SK-N-SH (cell line): Measurements from ENCODE around the gene SLC16A13. TPM values are rescaled to one million over a fixed set of nuclear protein-coding genes. Genes with fewer than 3 reads are reported as not detected.

Experiments
- CTCF ChIA-PET: fragments of 300-600, 350-600 bp; formaldehyde crosslinking; extraction: SDS; loops from one replicate; lab custom pipeline; 2021; lab: Yijun Ruan, JAX
- POLR2A ChIA-PET: fragments of 350-600 bp; sonication (Branson Sonifier 250); formaldehyde crosslinking; extraction: SDS; loops from one replicate; lab custom pipeline; 2020; ENCODE audit warnings: antibody characterized with exemption, inconsistent platforms; lab: Yijun Ruan, JAX
- DNase-seq: peaks from one replicate; pipeline ENCODE4 v3.0.0; 2012
- H2AFZ ChIP-seq: fragments of 200-600 bp; sonication (generic); 2 replicates; pipeline ENCODE4 v1.8.1; 2016; ENCODE audit warnings: antibody characterized with exemption, mild to moderate bottlenecking, low read depth
- H3F3A ChIP-seq: fragments of 200-600 bp; sonication (generic); replicated peaks from 2 replicates; pipeline ENCODE3; 2016; ENCODE audit warnings: antibody characterized with exemption, mild to moderate bottlenecking; ENCODE audit not compliant: insufficient read depth
- H3K27ac ChIP-seq, 2 experiments: fragments of 200-500 bp in 1 of 2; fragments of 200-600 bp in 1 of 2; sonication (Bioruptor generic) in 1 of 2; sonication (generic), shearing (Covaris generic) in 1 of 2; 2 replicates each; pipeline versions ENCODE4 v1.5.1 to v1.6.1; 2014 to 2016; ENCODE audit warnings: low read depth in 2 of 2, inconsistent platforms in 1 of 2, low read length in 1 of 2, mild to moderate bottlenecking in 1 of 2, mixed read lengths in 1 of 2
- H3K27me3 ChIP-seq: fragments of 200-600 bp; sonication (generic), shearing (Covaris generic); 2 replicates; pipeline ENCODE4 v1.6.1; 2016; ENCODE audit warnings: mixed run types; ENCODE audit not compliant: insufficient read depth
- H3K36me3 ChIP-seq, 2 experiments: fragments of 200-500 bp in 1 of 2; fragments of 200-600 bp in 1 of 2; sonication (Bioruptor generic) in 1 of 2; sonication (generic) in 1 of 2; replicated peaks in 1 of 2; 2 replicates each; pipeline versions ENCODE3 to v1.5.1; 2014 to 2016; ENCODE audit warnings: low read length in 1 of 2, mild to moderate bottlenecking in 1 of 2; ENCODE audit not compliant: insufficient read depth in 2 of 2, control insufficient read depth in 1 of 2
- H3K4me1 ChIP-seq, 2 experiments: fragments of 200-500 bp in 1 of 2; fragments of 200-600 bp in 1 of 2; sonication (Bioruptor generic) in 1 of 2; sonication (generic), shearing (Covaris generic) in 1 of 2; 2 replicates each; pipeline versions ENCODE4 v1.5.1 to v1.6.1; 2014 to 2016; ENCODE audit warnings: low read depth in 1 of 2, low read length in 1 of 2, mixed run types in 1 of 2; ENCODE audit not compliant: insufficient read depth in 2 of 2, control insufficient read depth in 1 of 2
- H3K4me2 ChIP-seq: fragments of 200-600 bp; sonication (generic), shearing (Covaris generic); 2 replicates; pipeline ENCODE4 v1.6.1; 2017; ENCODE audit warnings: mixed run types
- H3K4me3 ChIP-seq, 2 experiments: fragments of 200-500 bp in 1 of 2; fragments of 200-600 bp in 1 of 2; sonication (Bioruptor generic) in 1 of 2; sonication (generic), shearing (Covaris generic) in 1 of 2; 2 replicates each; pipeline versions ENCODE4 v1.5.1 to v1.8.1; 2014 to 2016; ENCODE audit warnings: low read depth in 2 of 2, inconsistent platforms in 1 of 2, low read length in 1 of 2, mild to moderate bottlenecking in 1 of 2, mixed read lengths in 1 of 2, moderate library complexity in 1 of 2
- H3K79me2 ChIP-seq: fragments of 200-600 bp; sonication (generic); 2 replicates; pipeline ENCODE4 v1.8.1; 2017; ENCODE audit warnings: mild to moderate bottlenecking; ENCODE audit not compliant: insufficient read depth
- H3K9ac ChIP-seq: fragments of 200-600 bp; sonication (generic); 2 replicates; pipeline ENCODE4 v1.6.1; 2017; ENCODE audit warnings: mixed run types
- H3K9me2 ChIP-seq: fragments of 200-600 bp; sonication (generic); 2 replicates; pipeline ENCODE4 v1.6.1; 2017; ENCODE audit warnings: mixed run types
- H3K9me3 ChIP-seq: fragments of 200-600 bp; sonication (generic); 2 replicates; pipeline ENCODE4 v1.6.1; 2017; ENCODE audit warnings: mixed run types, mild to moderate bottlenecking, moderate library complexity
- H4K20me1 ChIP-seq: fragments of 200-600 bp; sonication (generic); 2 replicates; pipeline ENCODE4 v1.6.1; 2017; ENCODE audit warnings: mild to moderate bottlenecking, mixed run types; ENCODE audit not compliant: insufficient read depth
- CHD2 ChIP-seq: fragments of 150-350 bp; IDR thresholded peaks from 2 replicates; pipeline ENCODE4 v1.6.1; 2018; ENCODE audit warnings: low read length; ENCODE audit not compliant: partially characterized antibody
- MAX ChIP-seq: IDR thresholded peaks from 2 replicates; pipeline ENCODE4 v1.4.0; 2012; ENCODE audit warnings: low read depth
- NFIC ChIP-seq: IDR thresholded peaks from 2 replicates; pipeline ENCODE4 v1.4.0; 2012; ENCODE audit warnings: borderline replicate concordance
- PBX3 ChIP-seq: IDR thresholded peaks from 2 replicates; pipeline ENCODE4; 2012
- RFX5 ChIP-seq: IDR thresholded peaks from 2 replicates; pipeline ENCODE4 v1.6.1; 2012; ENCODE audit warnings: mild to moderate bottlenecking, improper control_type of control experiment, low read length
- TEAD4 ChIP-seq: IDR thresholded peaks from 2 replicates; pipeline ENCODE4 v1.4.0; 2012; ENCODE audit warnings: mild to moderate bottlenecking, borderline replicate concordance; ENCODE audit not compliant: insufficient read depth
- ZBTB33 ChIP-seq: IDR thresholded peaks from 2 replicates; pipeline ENCODE4 v1.4.0; 2012; ENCODE audit warnings: low read depth, borderline replicate concordance
- WGBS: methylation state at CpG from one replicate; pipeline ENCODE4 v1.1.6; 2017; ENCODE audit warnings: low lambda C conversion rate; 5-methylcytosine and 5-hydroxymethylcytosine counted together
- polyA plus RNA-seq, 3 experiments: library from polyadenylated mRNA; depleted of rRNA; stranded (reverse); fragments of >200 nt; gene quantifications; 2 replicates each; pipeline ENCODE4 v1.2.3, GENCODE V29; 2012

Gene SLC16A13
- polyA plus RNA-seq, 1 of the 3 experiments (the other 2 are of a cell fraction): 3.9 TPM

DNA sequence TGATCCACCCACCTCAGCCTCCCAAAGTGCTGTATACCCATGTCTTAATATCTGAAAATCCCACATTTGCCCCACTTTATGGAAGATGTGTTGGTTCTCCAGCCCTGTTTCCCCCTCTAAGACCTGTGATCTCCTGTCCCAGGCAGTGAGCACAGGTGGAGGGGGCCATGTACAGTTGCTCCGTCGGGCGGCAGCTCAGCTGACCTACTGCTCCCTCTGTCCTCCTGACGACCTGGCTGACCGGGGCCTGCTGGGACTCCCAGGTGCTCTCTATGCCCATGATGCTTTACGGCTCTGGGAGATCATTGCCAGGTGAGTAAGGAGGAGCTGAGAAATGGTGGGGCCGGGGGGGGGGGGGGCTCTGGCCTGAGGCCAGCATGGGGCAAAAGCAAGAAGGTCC, 30.1 kb upstream of the SLC16A13 start:
- H3K79me2 ChIP-seq: peaks cover 44% of the 10 kb centered on the region
- H4K20me1 ChIP-seq: peaks cover 3% of the 10 kb centered on the region; the same call in 1 of the 2 replicates
- H3K4me1 ChIP-seq: peaks cover 3 to 4% of the 10 kb centered on the region in 2 experiments; a peak in 2 of 4 replicates
- H3K9me2 ChIP-seq: no peaks in the 10 kb centered on the region
- H3K27ac ChIP-seq: no peak overlapping the region
- CTCF ChIA-PET: interaction anchor here (0.9 to 7.0 kb wide), 8 partner anchors 9 to 339 kb away, joined by 4 to 72 read pairs (median 6); no protein-coding TSS in a partner anchor
- no peaks in the 10 kb centered on the region for H3K9me3 ChIP-seq
- no peaks in the 10 kb centered on the region for H3K27me3 ChIP-seq
- H3K36me3 ChIP-seq: peaks cover 16 to 21% of the 10 kb centered on the region in 2 experiments
- no peak overlapping the region for H3K4me2 ChIP-seq
- no peak for TF ChIP-seq CHD2
- DNase-seq: no peak
- WGBS: 87% methylated on average over 4 of the region's 7 CpGs
- POLR2A ChIA-PET: no interaction called here
- H3K9ac ChIP-seq: no peak overlapping the region
- H2AFZ ChIP-seq: no peak overlapping the region
- H3F3A ChIP-seq: peaks cover 4% of the 10 kb centered on the region
- H3K4me3 ChIP-seq: no peak overlapping the region

- Histone ChIP-seq H3K9ac (no peak overlapping the region), H4K20me1 (peaks cover 3% of the 10 kb centered on the region; the same call in 1 of the 2 replicates), H3K79me2 (peaks cover 58% of the 10 kb centered on the region), H3K36me3 (peaks cover 7 to 11% of the 10 kb centered on the region in 2 experiments)
- 79% methylated on average over 2 of the region's 2 CpGs for WGBS
- CTCF ChIA-PET: interaction anchor here (0.6 to 7.0 kb wide), 4 partner anchors 8 to 98 kb away, joined by 4 to 72 read pairs (median 12); no protein-coding TSS in a partner anchor
- no peak for TF ChIP-seq NFIC
- 0 out of 2 replicates have a peak, but pooled peaks have one; percentile 27 for TF ChIP-seq PBX3
- TF ChIP-seq, all 33 proteins: peak for 1
- no peak overlapping the region for H3K4me3 ChIP-seq
- POLR2A ChIA-PET: no interaction called here
- peaks cover 4% of the 10 kb centered on the region for H3F3A ChIP-seq
- H3K4me1 ChIP-seq: peaks cover 8 to 9% of the 10 kb centered on the region in 2 experiments; a peak in 2 of 4 replicates
- H3K27ac ChIP-seq: no peak overlapping the region
- no peaks in the 10 kb centered on the region for H3K9me3 ChIP-seq
- no peak overlapping the region for H2AFZ ChIP-seq
- H3K9me2 ChIP-seq: no peaks in the 10 kb centered on the region
- H3K27me3 ChIP-seq: no peaks in the 10 kb centered on the region
- H3K4me2 ChIP-seq: no peak overlapping the region
- no peak for DNase-seq
These were observed 28.7 kb upstream of the SLC16A13 start for GRCh38 chr17:7007143-7007542.

DNA sequence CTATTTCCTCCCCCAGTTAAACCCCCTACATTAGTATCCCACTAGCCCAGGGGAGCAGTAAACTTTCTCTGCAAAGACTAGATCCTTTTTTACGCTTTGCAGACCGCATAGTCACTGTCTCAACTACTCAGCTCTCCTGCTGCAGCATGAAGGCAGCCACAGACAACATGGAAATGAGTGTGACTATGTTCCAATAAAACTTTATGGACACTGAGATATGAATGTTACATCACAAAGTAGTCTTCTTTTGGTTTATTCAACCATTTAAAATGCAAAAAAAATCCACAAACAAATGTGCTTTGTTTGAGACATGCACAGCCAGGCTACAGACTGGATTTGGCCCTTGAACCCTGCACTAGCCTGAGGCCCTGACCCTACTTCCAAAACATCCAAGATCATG, 25.3 kb upstream of the SLC16A13 start:
- 92% methylated on average over 2 of the region's 2 CpGs for WGBS
- ChIA-PET POLR2A (no interaction called here), CTCF (interaction anchor here (1.0 to 2.2 kb wide), 3 partner anchors 35 to 167 kb away, joined by 3 to 12 read pairs (median 3); no protein-coding TSS in a partner anchor)
- DNase-seq: no peak
- peak overlapping the region; percentile 83 for H3K4me2 ChIP-seq
- H3K27me3 ChIP-seq: no peaks in the 10 kb centered on the region
- TF ChIP-seq RFX5 (no peak), MAX (no peak), TEAD4 (no peak), ZBTB33 (no peak)
- peak overlapping the region in 1 of 2 experiments; percentile 85; a peak in 2 of 4 replicates for H3K4me3 ChIP-seq
- H3K4me1 ChIP-seq: peaks cover 11 to 23% of the 10 kb centered on the region in 2 experiments; a peak in 2 of 4 replicates
- no peak overlapping the region for H2AFZ ChIP-seq
- H3K9me3 ChIP-seq: no peaks in the 10 kb centered on the region
- H3F3A ChIP-seq: peaks cover 12% of the 10 kb centered on the region
- H3K79me2 ChIP-seq: peaks cover 68% of the 10 kb centered on the region
- H4K20me1 ChIP-seq: no peaks in the 10 kb centered on the region
- H3K36me3 ChIP-seq: no peaks in the 10 kb centered on the region
- no peaks in the 10 kb centered on the region for H3K9me2 ChIP-seq
- 0 out of 2 replicates have a peak overlapping the region, but pooled peaks have one; percentile 97 for H3K9ac ChIP-seq
- H3K27ac ChIP-seq: no peak overlapping the region
